ENCODE measurements around the gene SIAH3.
"Not testable (repeated sequence)": the region's sequence is repeated elsewhere in the genome, so short reads cannot be mapped to it uniquely, and the experiment has no call there.

Gene SIAH3

GRCh38 chr13:45756498-45756897, 95.1 kb downstream of the SIAH3 start:
- not testable (repeated sequence) for H2AFZ ChIP-seq (ENCODE audit: low read length); H3K27me3 ChIP-seq (ENCODE audit: insufficient read depth, low read length); H3F3A ChIP-seq (ENCODE audit: insufficient read depth, low read length); H3K9me3 ChIP-seq (ENCODE audit: low read length); H3K4me2 ChIP-seq (ENCODE audit: low read length); H3K4me3 ChIP-seq (ENCODE audit: low read depth, low read length, poor library complexity, severe bottlenecking); H3K79me2 ChIP-seq (ENCODE audit: insufficient read depth, low read length); H3K27ac ChIP-seq (ENCODE audit: low read depth, low read length, poor library complexity, severe bottlenecking); H4K20me1 ChIP-seq (ENCODE audit: insufficient read depth, low read length); H3K9me2 ChIP-seq (ENCODE audit: low read depth, low read length); H3K4me1 ChIP-seq (ENCODE audit: insufficient read depth, low read length, severe bottlenecking); H3K9ac ChIP-seq (ENCODE audit: low read length); H3K36me3 ChIP-seq (ENCODE audit: insufficient read depth, low read length)

DNA sequence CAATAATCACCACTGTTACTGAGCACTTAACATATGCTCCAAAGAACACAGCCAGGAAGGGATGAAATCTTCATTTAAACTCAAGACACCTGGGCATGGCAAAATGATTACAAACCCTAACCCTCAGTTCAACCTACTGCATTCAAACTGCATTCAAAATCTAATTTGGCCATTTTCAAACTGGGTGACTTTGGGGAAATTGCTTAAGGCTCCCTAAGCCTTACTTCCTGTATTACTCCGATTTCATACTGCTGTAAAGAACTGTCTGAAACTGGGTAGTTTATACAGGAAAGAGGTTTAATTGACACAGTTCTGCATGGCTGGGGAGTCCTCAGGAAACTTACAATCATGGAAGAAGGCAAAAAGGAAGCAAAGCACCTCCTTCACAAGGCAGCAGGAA, 99.0 kb downstream of the SIAH3 start:
- no peaks in the 10 kb centered on the region for H3K9me2 ChIP-seq (ENCODE audit: low read depth, low read length)
- H3K27me3 ChIP-seq (ENCODE audit: insufficient read depth, low read length), result no peaks in the 10 kb centered on the region
- no peak for TF ChIP-seq EZH2 (IDR thresholded peaks at IDR 0.05; ENCODE audit: borderline replicate concordance, low read length)
- TF ChIP-seq, protein P1, sequence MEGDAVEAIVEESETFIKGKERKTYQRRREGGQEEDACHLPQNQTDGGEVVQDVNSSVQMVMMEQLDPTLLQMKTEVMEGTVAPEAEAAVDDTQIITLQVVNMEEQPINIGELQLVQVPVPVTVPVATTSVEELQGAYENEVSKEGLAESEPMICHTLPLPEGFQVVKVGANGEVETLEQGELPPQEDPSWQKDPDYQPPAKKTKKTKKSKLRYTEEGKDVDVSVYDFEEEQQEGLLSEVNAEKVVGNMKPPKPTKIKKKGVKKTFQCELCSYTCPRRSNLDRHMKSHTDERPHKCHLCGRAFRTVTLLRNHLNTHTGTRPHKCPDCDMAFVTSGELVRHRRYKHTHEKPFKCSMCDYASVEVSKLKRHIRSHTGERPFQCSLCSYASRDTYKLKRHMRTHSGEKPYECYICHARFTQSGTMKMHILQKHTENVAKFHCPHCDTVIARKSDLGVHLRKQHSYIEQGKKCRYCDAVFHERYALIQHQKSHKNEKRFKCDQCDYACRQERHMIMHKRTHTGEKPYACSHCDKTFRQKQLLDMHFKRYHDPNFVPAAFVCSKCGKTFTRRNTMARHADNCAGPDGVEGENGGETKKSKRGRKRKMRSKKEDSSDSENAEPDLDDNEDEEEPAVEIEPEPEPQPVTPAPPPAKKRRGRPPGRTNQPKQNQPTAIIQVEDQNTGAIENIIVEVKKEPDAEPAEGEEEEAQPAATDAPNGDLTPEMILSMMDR (IDR thresholded peaks at IDR 0.05; ENCODE audit: low read length), result no peak
- H3K36me3 ChIP-seq (ENCODE audit: insufficient read depth, low read length), result no peaks in the 10 kb centered on the region
- no peak overlapping the region for H2AFZ ChIP-seq (ENCODE audit: low read length)
- no peaks in the 10 kb centered on the region for H3K4me1 ChIP-seq (ENCODE audit: insufficient read depth, low read length, severe bottlenecking)
- H3K79me2 ChIP-seq (ENCODE audit: insufficient read depth, low read length), result no peaks in the 10 kb centered on the region
- H3F3A ChIP-seq (ENCODE audit: insufficient read depth, low read length), result no peaks in the 10 kb centered on the region
- no peak overlapping the region for H3K4me3 ChIP-seq (ENCODE audit: low read depth, low read length, poor library complexity, severe bottlenecking)
- no peak overlapping the region for H3K9ac ChIP-seq (ENCODE audit: low read length)
- no peaks in the 10 kb centered on the region for H3K9me3 ChIP-seq (ENCODE audit: low read length)
- no peaks in the 10 kb centered on the region for H4K20me1 ChIP-seq (ENCODE audit: insufficient read depth, low read length)
- no peak overlapping the region for H3K4me2 ChIP-seq (ENCODE audit: low read length)
- H3K27ac ChIP-seq (ENCODE audit: low read depth, low read length, poor library complexity, severe bottlenecking), result no peak overlapping the region

GRCh38 chr13:45751885-45752284, 99.7 kb downstream of the SIAH3 start:
- H3K9ac ChIP-seq (ENCODE audit: low read length), result no peak overlapping the region
- H3K36me3 ChIP-seq (ENCODE audit: insufficient read depth, low read length), result no peaks in the 10 kb centered on the region
- H3K79me2 ChIP-seq (ENCODE audit: insufficient read depth, low read length), result no peaks in the 10 kb centered on the region
- TF ChIP-seq, protein P1 (IDR thresholded peaks at IDR 0.05; ENCODE audit: low read length), result no peak
- no peak for TF ChIP-seq EZH2 (IDR thresholded peaks at IDR 0.05; ENCODE audit: borderline replicate concordance, low read length)
- no peaks in the 10 kb centered on the region for H3F3A ChIP-seq (ENCODE audit: insufficient read depth, low read length)
- no peaks in the 10 kb centered on the region for H3K4me1 ChIP-seq (ENCODE audit: insufficient read depth, low read length, severe bottlenecking)
- no peaks in the 10 kb centered on the region for H4K20me1 ChIP-seq (ENCODE audit: insufficient read depth, low read length)
- no peak overlapping the region for H3K4me2 ChIP-seq (ENCODE audit: low read length)
- H3K4me3 ChIP-seq (ENCODE audit: low read depth, low read length, poor library complexity, severe bottlenecking), result no peak overlapping the region
- no peaks in the 10 kb centered on the region for H3K9me2 ChIP-seq (ENCODE audit: low read depth, low read length)
- H3K9me3 ChIP-seq (ENCODE audit: low read length), result no peaks in the 10 kb centered on the region
- no peak overlapping the region for H3K27ac ChIP-seq (ENCODE audit: low read depth, low read length, poor library complexity, severe bottlenecking)
- no peaks in the 10 kb centered on the region for H3K27me3 ChIP-seq (ENCODE audit: insufficient read depth, low read length)
- no peak overlapping the region for H2AFZ ChIP-seq (ENCODE audit: low read length)

- Histone ChIP-seq H3K27ac (ENCODE audit: low read depth, low read length, poor library complexity, severe bottlenecking) (no peak overlapping the region), H3K9me3 (ENCODE audit: low read length) (no peaks in the 10 kb centered on the region), H3K9me2 (ENCODE audit: low read depth, low read length) (no peaks in the 10 kb centered on the region), H3K4me1 (ENCODE audit: insufficient read depth, low read length, severe bottlenecking) (no peaks in the 10 kb centered on the region), H3K4me3 (ENCODE audit: low read depth, low read length, poor library complexity, severe bottlenecking) (no peak overlapping the region), H3K27me3 (ENCODE audit: insufficient read depth, low read length) (peaks cover 5% of the 10 kb centered on the region; the same call in 1 of the 2 replicates), H3K79me2 (ENCODE audit: insufficient read depth, low read length) (no peaks in the 10 kb centered on the region), H3K9ac (ENCODE audit: low read length) (no peak overlapping the region), H3F3A (ENCODE audit: insufficient read depth, low read length) (no peaks in the 10 kb centered on the region), H2AFZ (ENCODE audit: low read length) (no peak overlapping the region), H4K20me1 (ENCODE audit: insufficient read depth, low read length) (no peaks in the 10 kb centered on the region), H3K4me2 (ENCODE audit: low read length) (no peak overlapping the region), H3K36me3 (ENCODE audit: insufficient read depth, low read length) (no peaks in the 10 kb centered on the region)
- TF ChIP-seq, protein P1 (IDR thresholded peaks at IDR 0.05; ENCODE audit: low read length), result no peak
- no peak for TF ChIP-seq EZH2 (IDR thresholded peaks at IDR 0.05; ENCODE audit: borderline replicate concordance, low read length)
Measured at GRCh38 chr13:45750566-45750965, 101.0 kb downstream of the SIAH3 start.
